GM23248 (cell line): ENCODE data around the gene CREBL2.

Experiments used
- EZH2 ChIP-seq: fragments of 200-600 bp; sonication (generic); IDR thresholded peaks from 2 replicates; pipeline ENCODE4 v1.6.1; 2018; ENCODE audit warnings: antibody characterized with exemption, mild to moderate bottlenecking; ENCODE audit not compliant: insufficient read depth, poor library complexity, severe bottlenecking
- EZH2phosphoT487 ChIP-seq: fragments of 200-600 bp; sonication (generic); IDR thresholded peaks from 2 replicates; pipeline ENCODE4 v1.6.1; 2018; ENCODE audit warnings: antibody characterized with exemption, moderate library complexity, mild to moderate bottlenecking, low read depth; ENCODE audit not compliant: insufficient read depth

- TF ChIP-seq EZH2 (no peak), EZH2phosphoT487 (no peak)
Observed at GRCh38 chr12:12627308-12627827, 15.7 kb downstream of the CREBL2 start.
